Caki2 (cell line): ENCODE data around the gene TNFRSF18. TPM values are rescaled to one million over a fixed set of nuclear protein-coding genes. Genes with fewer than 3 reads are reported as not detected.

Experiments
- DNase-seq: peaks from one replicate; pipeline ENCODE4 v3.0.0-alpha.2; 2015; ENCODE audit warnings: low read depth
- in situ Hi-C: cut with HindIII; loops from 2 replicates; pipeline ENCODE4 v1.10.0; 2016; ENCODE audit warnings: low sequenced_read_pairs, low pct_unique_long_range_greater_than_20kb, mixed read lengths
- total RNA-seq: library from RNA; depleted of rRNA; stranded (reverse); fragments of >200 nt; shearing (Covaris generic); gene quantifications from 2 replicates; pipeline ENCODE4 v1.2.3, GENCODE V29; 2014; ENCODE audit warnings: low replicate concordance

The TNFRSF18 gene
- total RNA-seq, 1 experiment from 2014 or later = not detected

GRCh38 chr1:1218524-1219200 lies 12.3 kb upstream of the TNFRSF18 start:
- no peak for DNase-seq
- in situ Hi-C loops = no loop called here

- in situ Hi-C loops = no loop called here
- DNase-seq = peak; percentile 36
These were observed 11.5 kb upstream of the TNFRSF18 start for GRCh38 chr1:1217621-1218523.

- DNase-seq = no peak
- in situ Hi-C loops = no loop called here
These were observed 10.6 kb upstream of the TNFRSF18 start for GRCh38 chr1:1216770-1217620.

GRCh38 chr1:1215881-1216605 lies 9.7 kb upstream of the TNFRSF18 start:
- in situ Hi-C loops = no loop called here
- no peak for DNase-seq

- in situ Hi-C loops = no loop called here
- no peak for DNase-seq
These were observed 8.8 kb upstream of the TNFRSF18 start for GRCh38 chr1:1215080-1215676.

GRCh38 chr1:1213345-1214265 lies 7.2 kb upstream of the TNFRSF18 start, which contains the start of gene TNFRSF4:
Gene TNFRSF4, minus strand, starts transcription at chr1:1214153. Its CDS starts 26 bp downstream, at chr1:1214127.
- no peak for DNase-seq
- in situ Hi-C loops = no loop called here

GRCh38 chr1:1212780-1213344 lies 6.5 kb upstream of the TNFRSF18 start:
- in situ Hi-C loops = no loop called here

GRCh38 chr1:1211541-1212441 lies 5.4 kb upstream of the TNFRSF18 start:
- in situ Hi-C loops = no loop called here
- no peak for DNase-seq

More at GRCh38 chr1:1212780-1213344, 6.5 kb upstream of the TNFRSF18 start:
- DNase-seq = no peak

- DNase-seq = no peak
- in situ Hi-C loops = no loop called here
These were observed 4.5 kb upstream of the TNFRSF18 start for GRCh38 chr1:1210726-1211540.

GRCh38 chr1:1208713-1209433 lies 2.5 kb upstream of the TNFRSF18 start:
- DNase-seq = no peak
- in situ Hi-C loops = no loop called here

GRCh38 chr1:1207571-1207892 lies 1.1 kb upstream of the TNFRSF18 start:
- in situ Hi-C loops = no loop called here
- no peak for DNase-seq

- no peak for DNase-seq
- in situ Hi-C loops = no loop called here
These were observed 657 bp upstream of the TNFRSF18 start for GRCh38 chr1:1206966-1207531.

GRCh38 chr1:1205769-1206375 lies 520 bp downstream of the TNFRSF18 start:
- in situ Hi-C loops = no loop called here
- no peak for DNase-seq
